GM21526 (cell line): Measurements from ENCODE around the gene VAPB.

Experiments used
- ATAC-seq: cut with Tn5 transposase; IDR thresholded peaks from one replicate; pipeline ENCODE4 v1.9.1; 2021; ENCODE audit warnings: moderate library complexity; ENCODE audit not compliant: unreplicated experiment, low FRiP score

VAPB gene

GRCh38 chr20:58457083-58457695, 68.2 kb downstream of the VAPB start:
- ATAC-seq: no peak

GRCh38 chr20:58458342-58459057, 69.5 kb downstream of the VAPB start:
- ATAC-seq: peak; percentile 95

GRCh38 chr20:58459058-58459750, 70.2 kb downstream of the VAPB start:
- peak; percentile 18 for ATAC-seq

- ATAC-seq: no peak
These were observed 72.1 kb downstream of the VAPB start for GRCh38 chr20:58461104-58461503.

- no peak for ATAC-seq
These were observed 72.9 kb downstream of the VAPB start for GRCh38 chr20:58461899-58462298.

GRCh38 chr20:58463256-58463655, 74.2 kb downstream of the VAPB start:
- ATAC-seq: no peak

GRCh38 chr20:58464838-58465237, 75.8 kb downstream of the VAPB start:
- no peak for ATAC-seq

GRCh38 chr20:58466095-58466708, 77.2 kb downstream of the VAPB start:
- ATAC-seq: no peak

GRCh38 chr20:58466729-58467571, 77.9 kb downstream of the VAPB start:
- no peak for ATAC-seq

- ATAC-seq: no peak
These were observed 78.8 kb downstream of the VAPB start for GRCh38 chr20:58467572-58468527.

GRCh38 chr20:58469616-58470015, 80.6 kb downstream of the VAPB start:
- ATAC-seq: no peak

- ATAC-seq: no peak
These were observed 81.5 kb downstream of the VAPB start for GRCh38 chr20:58470336-58471192.

GRCh38 chr20:58471193-58472164, 82.5 kb downstream of the VAPB start:
- ATAC-seq: no peak

GRCh38 chr20:58472273-58473018, 83.4 kb downstream of the VAPB start:
- ATAC-seq: no peak

GRCh38 chr20:58473453-58474425, 84.7 kb downstream of the VAPB start:
- ATAC-seq: no peak
